Activated CD8-positive, alpha-beta memory T cell treated with anti-CD3 and anti-CD28 coated beads, Interleukin-2, amount 50 U/mL, for 24 hours (primary cell): Measurements from ENCODE around the gene FKBP2.

Experiments
- DNase-seq: peaks from one replicate; pipeline ENCODE4 v3.0.0-alpha.2; 2020; ENCODE audit errors: extremely low read depth

The FKBP2 gene

DNA sequence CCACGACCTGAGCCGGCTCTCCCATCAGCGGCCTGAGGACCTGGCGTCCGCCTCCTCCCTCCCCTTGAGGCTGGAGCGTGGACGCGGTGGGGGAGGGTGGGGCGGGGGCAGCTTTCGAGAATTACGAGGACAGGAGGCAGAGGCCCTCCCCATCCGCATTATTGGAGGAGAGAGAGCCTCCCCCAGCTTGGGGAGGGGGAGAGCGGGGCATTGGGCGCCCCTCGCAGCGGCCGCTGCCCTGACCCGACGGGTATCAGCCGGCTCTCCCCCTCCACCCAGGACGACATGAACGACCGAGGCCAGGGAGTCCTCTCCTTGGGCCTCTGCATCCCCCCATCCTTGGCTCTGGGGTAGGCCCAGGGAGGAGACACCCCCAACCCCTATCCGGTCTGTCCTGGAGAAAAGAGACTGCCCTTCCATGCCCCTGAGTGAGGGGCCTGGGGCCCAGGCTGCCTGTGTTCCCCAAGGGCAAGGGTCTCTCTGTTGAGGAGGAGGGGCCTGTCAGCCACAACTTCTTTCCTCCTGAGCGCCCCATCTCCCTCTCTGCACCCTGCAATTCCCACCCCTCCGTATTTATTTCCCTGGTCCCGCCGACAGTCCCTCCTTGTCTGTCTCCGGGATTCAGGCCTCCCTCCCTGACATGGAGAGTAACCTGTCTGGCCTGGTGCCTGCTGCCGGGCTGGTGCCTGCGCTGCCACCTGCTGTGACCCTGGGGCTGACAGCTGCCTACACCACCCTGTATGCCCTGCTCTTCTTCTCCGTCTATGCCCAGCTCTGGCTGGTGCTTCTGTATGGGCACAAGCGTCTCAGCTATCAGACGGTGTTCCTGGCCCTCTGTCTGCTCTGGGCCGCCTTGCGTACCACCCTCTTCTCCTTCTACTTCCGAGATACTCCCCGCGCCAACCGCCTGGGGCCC lies 45.2 kb downstream of the FKBP2 start:
- no peak for DNase-seq

DNA sequence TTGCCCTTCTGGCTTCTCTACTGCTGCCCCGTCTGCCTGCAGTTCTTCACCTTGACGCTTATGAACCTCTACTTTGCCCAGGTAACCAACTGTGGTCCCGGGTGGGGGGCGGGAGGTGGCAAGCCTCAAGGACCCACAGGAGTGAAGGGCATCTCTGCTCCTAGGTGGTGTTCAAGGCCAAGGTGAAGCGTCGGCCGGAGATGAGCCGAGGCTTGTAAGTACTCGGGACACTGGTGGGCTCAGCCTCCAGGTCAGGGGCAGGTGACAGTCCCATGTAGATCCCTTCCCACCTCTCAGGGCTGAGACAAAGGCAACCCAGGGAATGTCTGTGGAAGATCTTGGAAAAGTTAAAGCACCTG lies 45.9 kb downstream of the FKBP2 start:
- no peak for DNase-seq

DNA sequence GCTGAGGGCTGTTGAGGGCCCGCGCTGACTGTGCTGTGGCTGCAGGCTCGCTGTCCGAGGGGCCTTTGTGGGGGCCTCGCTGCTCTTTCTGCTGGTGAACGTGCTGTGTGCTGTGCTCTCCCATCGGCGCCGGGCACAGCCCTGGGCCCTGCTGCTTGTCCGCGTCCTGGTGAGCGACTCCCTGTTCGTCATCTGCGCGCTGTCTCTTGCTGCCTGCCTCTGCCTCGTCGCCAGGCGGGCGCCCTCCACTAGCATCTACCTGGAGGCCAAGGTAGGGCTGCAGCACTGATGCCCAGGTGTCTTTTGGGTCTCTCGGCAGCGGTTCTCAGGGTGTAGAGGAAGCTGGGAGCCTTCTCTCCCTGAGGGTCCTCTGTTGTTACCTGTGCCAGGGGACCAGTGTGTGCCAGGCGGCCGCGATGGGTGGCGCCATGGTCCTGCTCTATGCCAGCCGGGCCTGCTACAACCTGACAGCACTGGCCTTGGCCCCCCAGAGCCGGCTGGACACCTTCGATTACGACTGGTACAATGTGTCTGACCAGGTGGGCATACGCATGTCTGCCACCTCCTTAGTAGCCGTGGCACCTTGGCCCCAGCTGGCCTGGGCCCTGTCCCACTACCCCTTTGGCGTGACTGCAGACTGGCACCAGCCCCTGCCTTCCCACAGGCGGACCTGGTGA lies 46.9 kb downstream of the FKBP2 start:
- no peak for DNase-seq

DNA sequence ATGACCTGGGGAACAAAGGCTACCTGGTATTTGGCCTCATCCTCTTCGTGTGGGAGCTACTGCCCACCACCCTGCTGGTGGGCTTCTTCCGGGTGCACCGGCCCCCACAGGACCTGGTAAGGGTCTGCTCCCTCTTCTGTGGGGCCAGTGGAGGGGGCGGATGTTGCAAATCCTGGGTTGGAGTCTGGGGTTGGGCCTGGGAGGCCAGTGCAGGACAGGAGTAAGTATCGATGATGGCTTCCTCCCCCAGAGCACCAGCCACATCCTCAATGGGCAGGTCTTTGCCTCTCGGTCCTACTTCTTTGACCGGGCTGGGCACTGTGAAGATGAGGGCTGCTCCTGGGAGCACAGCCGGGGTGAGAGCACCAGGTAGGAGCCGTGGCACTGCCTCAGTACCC lies 47.5 kb downstream of the FKBP2 start:
- DNase-seq = no peak

DNA sequence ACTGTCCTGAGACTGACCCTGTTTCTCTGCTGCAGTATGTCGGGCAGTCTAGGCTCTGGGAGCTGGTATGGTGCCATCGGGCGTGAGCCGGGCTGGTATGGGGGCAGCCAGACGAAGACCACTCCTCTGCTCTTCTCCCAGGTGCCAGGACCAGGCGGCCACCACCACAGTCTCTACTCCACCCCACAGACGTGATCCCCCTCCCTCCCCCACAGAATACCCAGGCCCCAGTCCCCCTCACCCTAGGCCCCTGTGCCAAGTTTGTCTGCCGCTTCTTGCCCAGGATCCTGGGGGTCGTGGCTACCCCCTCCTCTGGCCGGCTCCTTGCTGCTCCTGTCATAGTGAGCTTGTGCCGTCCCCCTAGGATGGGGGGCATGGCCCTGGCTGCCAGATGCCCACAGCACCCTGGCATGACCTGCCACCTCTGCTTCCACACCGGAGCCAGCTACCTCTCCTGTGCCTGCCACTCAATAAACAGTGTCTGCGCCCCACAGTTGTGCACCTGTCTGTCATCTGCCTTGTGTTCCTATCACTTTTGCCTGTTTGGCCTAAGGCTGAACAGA lies 48.2 kb downstream of the FKBP2 start:
- DNase-seq = no peak

DNA sequence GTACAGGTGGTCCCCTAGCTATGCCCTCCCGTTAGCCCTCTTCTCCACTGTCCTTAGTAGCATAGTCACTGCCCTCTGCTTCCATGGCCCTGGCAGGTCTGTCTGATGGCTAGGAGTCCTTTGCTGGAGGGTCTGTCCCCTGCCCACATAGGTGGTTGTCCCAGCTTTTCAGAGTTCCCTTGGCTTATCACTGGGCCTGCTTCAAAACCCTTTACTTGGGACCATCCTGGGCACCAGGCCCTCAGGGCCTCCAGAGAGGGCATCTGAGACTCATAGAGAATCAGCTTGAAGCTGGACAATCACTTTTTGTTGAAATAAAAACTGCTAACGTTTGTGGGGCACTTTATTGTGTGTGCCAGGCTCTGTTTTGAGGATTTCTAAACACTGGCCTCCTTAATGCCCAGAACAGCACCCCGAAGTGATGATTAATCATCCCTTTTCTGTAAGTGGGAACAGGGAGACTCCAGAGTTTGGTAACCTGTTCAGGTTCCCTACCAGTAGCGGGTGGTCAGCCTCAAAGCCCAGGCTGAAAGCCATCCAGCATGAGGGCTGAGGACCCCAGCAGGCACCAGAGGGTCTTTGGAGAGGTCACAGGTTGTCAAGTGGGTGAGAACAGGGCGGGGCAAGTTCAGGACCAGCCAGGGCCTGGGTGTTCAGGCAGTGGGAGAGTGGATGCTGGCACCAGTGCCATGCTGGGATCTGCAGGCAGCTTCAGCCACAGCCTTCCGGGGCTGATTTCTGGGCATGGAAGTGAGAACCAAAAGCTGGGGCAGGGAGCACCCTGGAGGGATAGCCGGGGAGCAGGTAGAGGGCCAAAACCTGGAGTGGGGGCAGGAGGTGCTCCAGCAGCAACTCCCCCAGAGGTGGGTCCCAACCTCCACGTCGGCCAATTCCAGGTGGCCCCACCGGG lies 49.7 kb downstream of the FKBP2 start:
- DNase-seq = no peak

DNA sequence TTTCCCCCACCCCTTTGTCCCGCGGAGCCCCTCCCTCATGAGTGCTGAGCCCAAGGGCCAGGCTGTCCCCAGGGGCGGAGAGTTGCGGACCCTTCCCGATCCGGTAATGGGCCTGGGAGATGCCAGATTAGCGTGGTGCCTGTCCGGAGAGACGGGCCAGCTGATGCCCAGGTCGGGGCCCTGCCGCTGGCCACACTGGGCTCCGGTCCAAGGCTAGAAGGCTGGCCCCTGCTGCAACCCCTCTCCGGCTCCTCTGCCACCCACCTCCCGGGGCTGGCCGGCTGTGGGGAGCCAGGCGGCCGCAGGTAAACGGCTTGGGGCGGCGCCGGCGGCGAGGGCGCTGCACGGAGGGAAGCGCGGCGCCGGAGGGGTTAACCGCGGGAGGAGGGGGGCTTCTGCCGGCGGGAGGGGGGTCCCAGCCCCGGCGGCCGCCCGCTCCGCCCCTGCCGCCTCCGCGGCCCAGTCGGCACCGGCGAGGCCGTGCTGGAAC lies 50.4 kb downstream of the FKBP2 start, which contains the start of gene KCNK4:
KCNK4 (plus strand) TSS at position 41 of the 490 bp plus-strand sequence. CDS start 1,717 bp downstream, outside the sequence.
- no peak for DNase-seq

DNA sequence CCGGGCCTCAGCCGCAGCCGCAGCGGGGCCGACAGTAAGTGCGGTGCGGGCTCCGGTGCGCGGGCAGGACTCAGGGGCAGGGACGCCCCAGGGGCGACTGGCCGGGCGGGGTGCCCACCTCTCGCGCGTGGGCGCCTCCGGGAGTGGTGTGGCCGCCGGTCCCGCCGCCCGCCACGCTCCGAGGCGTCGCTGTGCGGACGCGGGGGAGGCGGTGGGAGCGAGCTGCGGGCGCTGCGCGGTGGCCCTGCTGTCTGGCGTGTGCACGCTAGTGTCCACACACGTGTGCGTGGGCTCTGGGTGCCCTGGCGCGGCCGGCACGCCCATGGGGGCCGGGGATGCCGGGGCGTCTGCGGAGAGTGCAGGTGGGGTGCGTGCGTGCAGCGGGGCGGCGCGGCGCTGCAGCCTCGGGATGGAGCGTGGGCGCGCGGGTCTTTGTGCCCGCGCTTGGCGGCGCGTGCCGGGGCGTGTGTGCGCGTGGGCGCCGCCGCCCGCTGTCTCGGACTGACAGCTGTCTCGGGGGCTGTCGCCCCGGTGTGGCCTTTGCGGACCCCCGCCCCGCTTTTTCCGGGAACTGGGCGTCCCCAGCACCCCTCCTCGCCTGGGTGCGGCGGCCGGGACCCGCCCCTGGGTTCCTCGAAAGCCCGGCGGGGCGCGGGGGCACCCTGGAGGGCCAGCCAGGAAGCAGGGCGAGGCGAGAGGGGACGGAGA lies 51.0 kb downstream of the FKBP2 start:
- DNase-seq = no peak

DNA sequence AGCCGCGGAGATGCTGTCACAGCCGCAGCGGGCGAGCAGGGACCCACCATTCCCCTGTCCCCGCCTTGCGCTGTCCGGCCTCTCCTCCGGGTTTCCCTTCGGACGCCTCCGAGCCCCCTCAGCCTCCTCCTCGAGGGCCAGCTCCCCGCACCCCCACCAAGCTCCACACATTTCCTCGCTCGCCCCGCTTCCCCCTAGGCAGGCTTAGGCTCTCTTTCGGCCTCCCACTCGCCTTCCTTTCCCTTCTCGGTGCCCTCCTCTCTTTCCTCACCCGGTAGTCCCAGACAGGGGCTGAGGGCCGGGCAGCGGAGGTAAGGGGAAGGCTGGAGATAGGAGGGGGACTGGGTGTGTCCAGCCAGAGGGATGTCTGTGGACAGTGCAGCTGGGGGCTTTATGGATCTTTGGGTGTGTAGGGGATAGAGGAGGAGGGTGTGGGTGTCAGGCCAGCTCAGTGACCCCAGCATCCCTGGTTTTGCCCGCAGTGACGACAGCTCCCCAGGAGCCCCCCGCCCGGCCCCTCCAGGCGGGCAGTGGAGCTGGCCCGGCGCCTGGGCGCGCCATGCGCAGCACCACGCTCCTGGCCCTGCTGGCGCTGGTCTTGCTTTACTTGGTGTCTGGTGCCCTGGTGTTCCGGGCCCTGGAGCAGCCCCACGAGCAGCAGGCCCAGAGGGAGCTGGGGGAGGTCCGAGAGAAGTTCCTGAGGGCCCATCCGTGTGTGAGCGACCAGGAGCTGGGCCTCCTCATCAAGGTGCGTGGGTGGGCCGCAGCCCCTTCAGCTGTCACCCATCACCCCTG lies 51.8 kb downstream of the FKBP2 start:
- no peak for DNase-seq
